IPS DF 6.9 (cell line): ENCODE data around the gene HOXD12.
A peak's percentile ranks its signal among the peaks of the same experiment; 100 is the strongest.

Experiments
- DNase-seq: peaks from one replicate; pipeline ENCODE4 v3.0.0-alpha.2; 2013; ENCODE audit warnings: low read depth, low spot score
- H3K27ac ChIP-seq: one replicate; pipeline ENCODE4 v1.5.1; 2013; ENCODE audit warnings: low read length, control low read depth
- H3K27me3 ChIP-seq: 2 replicates; pipeline ENCODE4 v1.6.1; 2013; ENCODE audit warnings: mild to moderate bottlenecking, low read length; ENCODE audit not compliant: control insufficient read depth, insufficient read depth
- H3K36me3 ChIP-seq: 2 replicates; pipeline ENCODE4 v1.6.1; 2013; ENCODE audit warnings: low read length; ENCODE audit not compliant: control insufficient read depth, insufficient read depth
- H3K4me1 ChIP-seq: 2 replicates; pipeline ENCODE4 v1.6.1; 2013; ENCODE audit warnings: low read length; ENCODE audit not compliant: control insufficient read depth, insufficient read depth
- H3K4me3 ChIP-seq: 2 replicates; pipeline ENCODE4 v1.5.1; 2013; ENCODE audit warnings: mild to moderate bottlenecking, low read length
- H3K9me3 ChIP-seq: 2 replicates; pipeline ENCODE4 v1.6.1; 2013; ENCODE audit warnings: low read length, inconsistent platforms; ENCODE audit not compliant: control insufficient read depth, insufficient read depth
- WGBS: extraction: QIAGEN DNeasy Blood & Tissue Kit; methylation state at CpG from one replicate; pipeline ENCODE4 v1.1.7; 2013; ENCODE audit warnings: mixed read lengths, missing lambda C conversion rate; ENCODE audit not compliant: insufficient read length, insufficient coverage; 5-methylcytosine and 5-hydroxymethylcytosine counted together

The HOXD12 gene

GRCh38 chr2:176081376-176081836, 18.2 kb upstream of the HOXD12 start:
- H3K36me3 ChIP-seq = no peaks in the 10 kb centered on the region
- no CpG with 5 or more reads among the region's 17 CpGs for WGBS
- no peaks in the 10 kb centered on the region for H3K9me3 ChIP-seq
- H3K4me1 ChIP-seq = peaks cover 6% of the 10 kb centered on the region; the same call in 1 of the 2 replicates
- H3K4me3 ChIP-seq = no peak overlapping the region
- no peak for DNase-seq
- H3K27me3 ChIP-seq = peaks cover 85% of the 10 kb centered on the region
- no peak overlapping the region for H3K27ac ChIP-seq

- DNase-seq = no peak
- Histone ChIP-seq H3K4me3 (no peak overlapping the region), H3K27me3 (peaks cover 85% of the 10 kb centered on the region), H3K9me3 (no peaks in the 10 kb centered on the region), H3K27ac (no peak overlapping the region), H3K4me1 (peaks cover 6% of the 10 kb centered on the region; the same call in 1 of the 2 replicates), H3K36me3 (no peaks in the 10 kb centered on the region)
- WGBS = no CpG with 5 or more reads among the region's 62 CpGs
Measured at GRCh38 chr2:176081837-176082524, 17.6 kb upstream of the HOXD12 start.

GRCh38 chr2:176082525-176082823, 17.1 kb upstream of the HOXD12 start:
- Histone ChIP-seq H3K4me1 (peaks cover 6% of the 10 kb centered on the region; the same call in 1 of the 2 replicates), H3K27me3 (peaks cover 89% of the 10 kb centered on the region), H3K36me3 (no peaks in the 10 kb centered on the region), H3K4me3 (no peak overlapping the region), H3K27ac (no peak overlapping the region), H3K9me3 (no peaks in the 10 kb centered on the region)
- no CpG with 5 or more reads among the region's 10 CpGs for WGBS
- no peak for DNase-seq

GRCh38 chr2:176082824-176083751, 16.5 kb upstream of the HOXD12 start:
- H3K4me3 ChIP-seq = no peak overlapping the region
- H3K27ac ChIP-seq = no peak overlapping the region
- peaks cover 94% of the 10 kb centered on the region for H3K27me3 ChIP-seq
- no peak for DNase-seq
- no peaks in the 10 kb centered on the region for H3K36me3 ChIP-seq
- peaks cover 7% of the 10 kb centered on the region for H3K4me1 ChIP-seq
- no peaks in the 10 kb centered on the region for H3K9me3 ChIP-seq
- no CpG with 5 or more reads among the region's 66 CpGs for WGBS

GRCh38 chr2:176083796-176084261, 15.8 kb upstream of the HOXD12 start, which contains the start of gene EVX2:
EVX2 (minus strand) TSS chr2:176083962; CDS start chr2:176083776, 186 bp downstream.
- Histone ChIP-seq H3K4me1 (peaks cover 7% of the 10 kb centered on the region), H3K36me3 (no peaks in the 10 kb centered on the region), H3K4me3 (no peak within 1 kb of the TSS), H3K27ac (no peak within 1 kb of the TSS), H3K27me3 (peaks cover 94% of the 10 kb centered on the region), H3K9me3 (no peaks in the 10 kb centered on the region)
- no peak for DNase-seq
- WGBS = no CpG with 5 or more reads among the region's 27 CpGs

- Histone ChIP-seq H3K27me3 (peaks cover 94% of the 10 kb centered on the region), H3K27ac (no peak overlapping the region), H3K36me3 (no peaks in the 10 kb centered on the region), H3K9me3 (no peaks in the 10 kb centered on the region), H3K4me3 (no peak overlapping the region), H3K4me1 (peaks cover 7% of the 10 kb centered on the region)
- WGBS = no CpG with 5 or more reads among the region's 26 CpGs
- no peak for DNase-seq
Measured at GRCh38 chr2:176084611-176085119, 14.9 kb upstream of the HOXD12 start.

- DNase-seq = no peak
- Histone ChIP-seq H3K36me3 (no peaks in the 10 kb centered on the region), H3K27me3 (peaks cover 99% of the 10 kb centered on the region), H3K4me3 (peak overlapping the region; percentile 0; the same call in 1 of the 2 replicates), H3K27ac (no peak overlapping the region), H3K4me1 (peaks cover 7% of the 10 kb centered on the region), H3K9me3 (no peaks in the 10 kb centered on the region)
- WGBS = no CpG with 5 or more reads among the region's 40 CpGs
Measured at GRCh38 chr2:176085120-176085788, 14.3 kb upstream of the HOXD12 start.

GRCh38 chr2:176085861-176086771, 13.5 kb upstream of the HOXD12 start:
- no CpG with 5 or more reads among the region's 46 CpGs for WGBS
- H3K4me3 ChIP-seq = no peak overlapping the region
- H3K27ac ChIP-seq = no peak overlapping the region
- DNase-seq = no peak
- peaks cover 99% of the 10 kb centered on the region for H3K27me3 ChIP-seq
- no peaks in the 10 kb centered on the region for H3K36me3 ChIP-seq
- H3K4me1 ChIP-seq = peaks cover 7% of the 10 kb centered on the region
- H3K9me3 ChIP-seq = no peaks in the 10 kb centered on the region

- H3K4me3 ChIP-seq = no peak overlapping the region
- H3K9me3 ChIP-seq = no peaks in the 10 kb centered on the region
Measured at GRCh38 chr2:176087330-176088047, 12.1 kb upstream of the HOXD12 start.

More at GRCh38 chr2:176087330-176088047, 12.1 kb upstream of the HOXD12 start:
- DNase-seq = no peak
- Histone ChIP-seq H3K4me1 (peaks cover 5% of the 10 kb centered on the region), H3K27ac (no peak overlapping the region), H3K36me3 (no peaks in the 10 kb centered on the region), H3K27me3 (peaks cover 96% of the 10 kb centered on the region)
- WGBS = no CpG with 5 or more reads among the region's 29 CpGs
